CD4-positive, alpha-beta T cell treated with Interleukin-21 for 1 hour (primary cell): ENCODE measurements around the gene MARCKS.

Experiments used
- DNase-seq: peaks from one replicate; pipeline ENCODE4 v3.0.0-alpha.2; 2020

Gene MARCKS

DNA sequence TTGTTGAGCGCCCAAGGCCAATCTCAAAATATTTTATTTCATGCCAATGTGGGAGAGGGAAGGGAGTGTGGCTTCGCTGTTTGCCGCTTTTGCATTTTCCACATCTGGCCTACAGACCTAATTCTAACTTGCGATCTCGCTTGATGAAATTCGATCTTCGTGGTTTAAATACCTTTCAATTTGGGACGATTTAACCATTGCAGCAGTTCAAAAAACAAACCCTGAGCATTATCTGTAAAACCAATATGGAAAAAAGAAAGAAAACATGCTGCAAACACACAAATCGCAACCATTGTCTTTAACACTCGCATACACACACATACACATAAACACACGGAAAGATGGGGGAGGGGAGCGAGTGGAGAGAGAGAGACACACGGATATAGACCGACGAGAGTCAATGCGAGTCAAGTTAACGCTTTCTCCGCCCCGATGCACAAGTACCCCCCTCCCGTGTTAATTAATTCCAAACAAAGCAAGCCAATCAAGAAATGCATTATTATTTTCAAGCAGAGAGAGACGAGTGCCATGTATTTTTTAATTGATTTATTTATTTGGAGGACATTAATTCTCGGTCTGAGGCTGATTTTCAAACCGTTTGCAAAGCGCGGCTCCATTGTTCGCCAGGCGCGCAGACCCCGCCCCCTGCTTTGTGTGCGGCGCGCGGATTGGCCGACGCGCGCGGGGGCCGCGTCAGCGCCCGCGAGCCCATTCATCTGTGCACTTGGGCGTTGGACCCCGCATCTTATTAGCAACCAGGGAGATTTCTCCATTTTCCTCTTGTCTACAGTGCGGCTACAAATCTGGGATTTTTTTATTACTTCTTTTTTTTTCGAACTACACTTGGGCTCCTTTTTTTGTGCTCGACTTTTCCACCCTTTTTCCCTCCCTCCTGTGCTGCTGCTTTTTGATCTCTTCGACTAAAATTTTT is at the start of gene MARCKS:
Gene MARCKS (plus strand): TSS at position 721 of the 931 bp plus-strand sequence. CDS start 401 bp downstream, outside the sequence.
- peak; percentile 33 for DNase-seq

DNA sequence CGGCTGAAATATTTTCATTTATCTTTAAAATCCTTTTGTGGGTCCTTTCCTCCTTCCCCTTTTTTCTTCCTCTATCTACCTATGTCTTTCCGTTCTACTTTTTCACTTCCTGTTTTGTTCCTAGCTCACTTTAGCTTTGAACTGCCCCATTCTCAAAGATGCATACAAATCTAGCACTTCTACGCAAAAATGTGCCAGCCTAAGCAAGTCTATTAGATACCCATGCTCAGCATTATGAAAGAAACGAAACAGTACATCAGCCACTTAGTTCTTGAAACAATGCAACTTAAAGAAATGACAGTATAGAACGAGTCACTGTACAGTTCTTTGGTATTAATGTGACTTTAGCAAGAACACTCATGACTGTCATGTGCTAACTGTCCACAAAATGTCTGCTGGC is 47.3 kb upstream of the MARCKS start:
- no peak for DNase-seq

- DNase-seq = no peak
These were observed 44.0 kb upstream of the MARCKS start for GRCh38 chr6:113813142-113813541.

- no peak for DNase-seq
These were observed 38.6 kb upstream of the MARCKS start for GRCh38 chr6:113818578-113818977.

DNA sequence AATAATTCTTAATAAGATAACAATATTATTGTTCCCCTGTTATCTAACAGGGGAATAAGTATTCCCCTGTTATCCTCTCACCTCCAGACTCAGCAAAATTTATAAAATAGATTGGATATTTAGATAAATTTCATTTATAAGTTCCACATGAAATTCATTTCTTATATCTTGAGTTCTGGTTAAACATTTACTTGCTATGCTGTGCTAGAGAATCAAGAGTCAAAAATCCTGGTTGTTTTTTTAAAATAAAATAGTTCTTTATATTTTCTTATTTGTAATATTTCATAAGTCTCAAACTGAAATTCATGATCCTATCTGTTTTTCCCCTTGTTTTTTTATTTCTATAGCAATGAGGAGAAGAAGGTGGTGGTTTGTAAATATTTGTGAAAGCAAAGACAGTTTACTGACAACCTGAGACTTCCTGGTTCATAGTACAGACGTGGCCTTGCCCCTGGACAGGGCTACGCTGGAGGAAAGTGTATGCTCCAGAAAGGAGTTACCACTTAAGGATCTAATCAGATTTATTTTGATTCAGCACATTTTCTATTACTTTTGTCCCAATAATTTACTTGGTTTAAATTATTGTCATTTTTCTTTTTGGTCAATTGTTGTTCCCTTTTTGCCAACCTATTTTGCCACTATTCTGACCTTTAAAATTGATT is 37.8 kb upstream of the MARCKS start:
- DNase-seq = no peak

GRCh38 chr6:113820761-113821160 is 36.4 kb upstream of the MARCKS start:
- no peak for DNase-seq

- DNase-seq = no peak
These were observed 35.7 kb upstream of the MARCKS start for GRCh38 chr6:113821445-113821844.

DNA sequence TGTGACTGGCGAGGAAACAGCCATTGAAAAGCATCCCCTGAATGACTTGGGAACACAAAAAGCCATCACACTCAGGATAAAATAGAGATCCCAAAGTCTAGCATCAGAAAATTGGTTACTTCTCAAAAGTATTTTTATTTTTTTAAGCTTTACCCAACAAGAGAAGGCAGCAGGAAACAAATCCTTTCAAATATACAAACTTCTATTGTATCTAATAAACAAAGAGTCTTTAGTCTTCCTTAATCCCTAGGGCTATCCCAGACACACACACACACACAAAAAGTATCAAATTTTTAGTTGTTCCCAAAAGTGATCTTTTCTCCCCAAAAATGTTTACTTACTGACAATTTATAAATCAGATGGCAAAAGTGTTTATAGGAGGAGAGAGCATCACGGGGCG is 33.2 kb upstream of the MARCKS start:
- no peak for DNase-seq

- no peak for DNase-seq
These were observed 32.7 kb upstream of the MARCKS start for GRCh38 chr6:113824411-113824810.

GRCh38 chr6:113824866-113825265 is 32.3 kb upstream of the MARCKS start:
- DNase-seq = no peak

GRCh38 chr6:113825781-113826180 is 31.4 kb upstream of the MARCKS start:
- DNase-seq = no peak

DNA sequence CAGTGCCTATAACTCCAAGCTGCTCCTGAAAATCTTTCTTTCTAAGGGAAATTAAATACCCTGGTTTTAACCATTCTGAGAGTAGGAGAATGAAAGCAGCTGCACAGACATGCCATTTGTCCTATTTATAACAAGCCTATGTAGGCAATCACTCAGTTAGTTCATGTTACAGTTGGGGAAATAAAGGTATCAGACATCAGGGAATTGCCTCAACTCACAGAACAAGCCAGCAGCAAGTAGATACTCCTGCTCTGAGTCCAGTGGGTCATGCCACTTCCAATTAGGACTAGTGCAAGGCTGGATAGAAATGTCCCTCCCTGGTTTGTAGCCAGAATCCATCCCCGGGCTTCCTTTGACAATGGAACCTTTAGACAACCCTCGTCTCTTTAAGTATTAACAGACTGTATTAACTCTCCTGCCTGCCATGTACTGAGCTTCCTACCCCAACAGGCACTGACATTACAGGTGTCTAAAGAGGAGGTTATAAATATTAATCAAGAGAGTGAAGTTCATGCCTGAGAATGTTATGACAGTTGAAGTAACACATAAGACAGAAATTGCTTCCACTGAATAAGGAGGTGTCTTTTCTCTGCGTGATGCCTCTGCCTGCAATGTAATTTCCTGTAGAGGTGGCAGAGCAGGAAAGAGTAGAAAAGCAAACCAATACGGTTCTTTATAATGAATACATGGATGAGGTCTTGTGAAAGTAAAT is 28.0 kb upstream of the MARCKS start:
- DNase-seq = no peak

- DNase-seq = no peak
These were observed 27.5 kb upstream of the MARCKS start for GRCh38 chr6:113829696-113830045.

GRCh38 chr6:113830140-113830539 is 27.0 kb upstream of the MARCKS start:
- no peak for DNase-seq

GRCh38 chr6:113833537-113833936 is 23.6 kb upstream of the MARCKS start:
- no peak for DNase-seq

GRCh38 chr6:113837170-113837569 is 20.0 kb upstream of the MARCKS start:
- no peak for DNase-seq

DNA sequence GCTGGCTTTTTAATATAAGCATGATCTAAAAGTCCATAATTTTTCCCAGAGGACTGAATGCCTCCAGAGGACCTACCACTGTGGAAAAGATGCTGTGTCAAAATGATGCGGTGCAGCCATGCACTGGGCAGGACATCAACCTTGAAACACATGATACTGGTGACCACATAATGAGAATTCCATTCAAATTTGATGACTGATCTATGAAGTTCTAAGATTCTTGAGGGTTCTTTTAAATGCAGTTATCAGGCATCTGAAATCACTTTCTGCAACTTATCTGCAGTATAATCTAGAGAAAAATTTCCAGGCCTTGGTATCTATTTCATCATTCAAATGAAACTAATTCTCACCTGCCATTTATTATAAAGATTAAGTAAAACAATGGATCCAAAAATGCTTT is 15.0 kb upstream of the MARCKS start:
- DNase-seq = no peak

- DNase-seq = no peak
These were observed 13.6 kb upstream of the MARCKS start for GRCh38 chr6:113843500-113844073.

DNA sequence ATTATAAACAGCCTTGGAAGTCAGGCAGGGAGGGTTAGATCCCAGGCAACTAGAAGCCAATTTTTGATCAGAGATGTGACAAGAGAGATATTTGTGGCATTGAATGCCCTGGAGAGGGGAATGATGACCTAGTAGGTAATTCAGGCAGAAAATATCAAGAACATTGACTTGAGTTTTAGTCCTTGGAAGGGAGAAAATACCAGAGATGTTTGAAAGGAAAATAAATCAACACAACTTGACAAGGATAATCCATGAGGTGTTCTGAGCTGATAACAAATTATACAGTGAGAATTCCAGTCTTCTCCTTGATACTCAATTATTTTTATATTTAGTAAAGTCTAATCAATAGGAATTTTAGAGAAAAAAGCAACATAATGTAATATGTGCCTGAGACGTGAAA is 10.6 kb upstream of the MARCKS start:
- DNase-seq = no peak

- no peak for DNase-seq
These were observed 9.7 kb upstream of the MARCKS start for GRCh38 chr6:113847447-113847846.

DNA sequence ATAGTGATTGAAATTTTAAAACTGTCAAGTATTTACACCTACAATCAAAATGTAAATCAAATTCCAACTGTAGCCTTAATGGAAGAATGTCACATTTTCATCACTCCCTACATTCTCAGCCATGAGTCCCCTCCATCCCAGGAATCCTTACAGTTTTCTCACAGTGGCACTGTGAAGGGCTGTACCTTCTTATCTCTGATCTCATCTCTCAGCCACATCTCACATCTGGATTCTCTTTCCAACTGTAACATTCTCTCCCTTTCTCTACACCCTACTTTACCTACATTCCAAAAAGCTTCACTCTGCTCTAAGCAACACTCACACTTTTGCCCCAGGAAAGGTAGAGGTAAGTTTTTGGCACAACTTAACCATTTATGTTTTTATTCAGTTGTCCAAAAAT is 8.9 kb upstream of the MARCKS start:
- DNase-seq = no peak

DNA sequence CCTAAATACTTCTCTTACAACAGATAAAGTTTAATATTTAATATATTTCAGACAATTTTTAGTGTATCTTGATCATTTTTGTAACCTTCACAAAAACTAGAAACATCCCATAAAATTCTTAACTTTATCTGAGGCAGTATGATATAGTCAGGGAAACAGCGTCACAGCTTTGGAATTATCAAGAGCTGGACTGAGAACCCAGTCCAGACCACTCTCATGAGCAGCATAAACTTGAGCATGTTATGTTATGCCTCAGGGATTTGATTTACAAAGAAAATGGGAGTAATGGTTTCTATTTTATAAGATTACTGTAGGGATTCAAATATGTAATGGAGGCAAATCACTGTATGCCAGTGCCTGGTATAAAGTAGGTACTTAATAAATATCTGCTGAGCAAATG is 8.3 kb upstream of the MARCKS start:
- DNase-seq = no peak

DNA sequence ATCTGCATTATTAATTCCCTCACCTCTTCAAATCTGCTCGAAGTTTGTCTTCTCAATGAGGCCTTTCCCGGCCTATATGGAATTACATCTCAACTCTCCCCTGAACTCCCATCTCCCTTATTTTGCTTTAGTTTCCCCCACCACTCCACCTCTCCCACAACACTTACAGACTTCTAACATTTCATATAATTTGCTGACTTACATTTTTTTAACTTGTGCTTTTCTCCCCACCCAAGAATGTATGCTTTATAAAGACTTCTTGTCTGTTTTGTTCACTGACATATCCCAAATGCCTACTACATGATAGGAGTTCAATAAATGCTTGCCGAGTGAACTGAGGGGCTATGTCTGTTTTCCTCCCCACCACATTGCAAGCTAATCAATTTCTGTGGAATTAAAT is 3.9 kb upstream of the MARCKS start:
- DNase-seq = no peak
